Frontal cortex (tissue), 4 donors: Measurements from ENCODE around the gene RCHY1. TPM values are rescaled to one million over a fixed set of nuclear protein-coding genes. Genes with fewer than 3 reads are reported as not detected.

Experiments
- DNase-seq, 2 donors: peaks; one replicate each; pipeline ENCODE4 v3.0.0; 2012; ENCODE audit warnings: low spot score in 2 of 2
- FAIRE-seq: peaks from 2 replicates; lab custom pipeline; 2012; peaks lifted over from hg19 to GRCh38; lab: Jason Lieb, UNC
- total RNA-seq: library from RNA; depleted of rRNA; stranded (reverse); fragments of >200 nt; gene quantifications from one replicate; pipeline ENCODE4 v1.2.3, GENCODE V29; 2014
- donor health status: control.
- donor health status: control.
- donor health status: control.

RCHY1 gene
- total RNA-seq, 1 donor from 2014 or later, result 48.5 TPM

GRCh38 chr4:75457365-75457764 lies 56.8 kb downstream of the RCHY1 start:
- FAIRE-seq, result no peak
- DNase-seq, result no peak

GRCh38 chr4:75434105-75434504 lies 80.1 kb downstream of the RCHY1 start:
- DNase-seq (no peak), FAIRE-seq (no peak)

GRCh38 chr4:75432683-75433082 lies 81.5 kb downstream of the RCHY1 start:
- no peak for DNase-seq
- FAIRE-seq, result no peak

- no peak for DNase-seq
- no peak for FAIRE-seq
Observed at GRCh38 chr4:75429208-75429607, 85.0 kb downstream of the RCHY1 start.

Other genes with a start within 250 kb of the RCHY1 start
- 13.0 TPM for gene THAP6, start 70 bp upstream of the RCHY1 start, total RNA-seq
- not detected for gene ODAPH, start 41.7 kb upstream of the RCHY1 start, total RNA-seq
- gene CDKL2, start 116.1 kb upstream of the RCHY1 start, total RNA-seq, result 60.7 TPM
- 472 TPM for gene G3BP2, start 159.0 kb upstream of the RCHY1 start, total RNA-seq
- gene USO1, start 210.2 kb upstream of the RCHY1 start, total RNA-seq, result 48.9 TPM